ENCODE results near the gene CSAD.
"Not testable (repeated sequence)": the region's sequence is repeated elsewhere in the genome, so short reads cannot be mapped to it uniquely, and the experiment has no call there.

The CSAD gene

GRCh38 chr12:53210843-53211242 lies 30.1 kb upstream of the CSAD start:
- ChIA-PET POLR2A (interaction anchor here (1.0 to 1.4 kb wide), 6 partner anchors 12 to 111 kb away, joined by 3 to 5 read pairs (median 3); partner anchors contain the start of genes AAAS, CSAD and ZNF740), CTCF (interaction anchor here (1.0 to 5.0 kb wide), 9 partner anchors 31 to 111 kb away, joined by 3 to 70 read pairs (median 6); partner anchors contain the start of genes AAAS, ESPL1 and PFDN5)
- TF ChIP-seq PKNOX1 (IDR thresholded peaks at IDR 0.05) (no peak), ELF4 (IDR thresholded peaks at IDR 0.05) (no peak), ZNF384 (IDR thresholded peaks at IDR 0.05) (no peak), LEF1 (IDR thresholded peaks at IDR 0.05; ENCODE audit: borderline replicate concordance) (no peak), ARNT (IDR thresholded peaks at IDR 0.05) (no peak), SUZ12 (IDR thresholded peaks at IDR 0.05) (no peak), SP1 (IDR thresholded peaks at IDR 0.05) (no peak), HDGF (IDR thresholded peaks at IDR 0.05; ENCODE audit: borderline replicate concordance) (no peak), L3MBTL2 (conservative IDR thresholded peaks at IDR 0.05) (no peak), FOXM1 (IDR thresholded peaks at IDR 0.05; ENCODE audit: borderline replicate concordance) (no peak), BHLHE40 (IDR thresholded peaks at IDR 0.05; ENCODE audit: borderline replicate concordance) (no peak), NFRKB (IDR thresholded peaks at IDR 0.05) (no peak)
- DNase-seq (ENCODE audit: extremely low spot score), result no peak

DNA sequence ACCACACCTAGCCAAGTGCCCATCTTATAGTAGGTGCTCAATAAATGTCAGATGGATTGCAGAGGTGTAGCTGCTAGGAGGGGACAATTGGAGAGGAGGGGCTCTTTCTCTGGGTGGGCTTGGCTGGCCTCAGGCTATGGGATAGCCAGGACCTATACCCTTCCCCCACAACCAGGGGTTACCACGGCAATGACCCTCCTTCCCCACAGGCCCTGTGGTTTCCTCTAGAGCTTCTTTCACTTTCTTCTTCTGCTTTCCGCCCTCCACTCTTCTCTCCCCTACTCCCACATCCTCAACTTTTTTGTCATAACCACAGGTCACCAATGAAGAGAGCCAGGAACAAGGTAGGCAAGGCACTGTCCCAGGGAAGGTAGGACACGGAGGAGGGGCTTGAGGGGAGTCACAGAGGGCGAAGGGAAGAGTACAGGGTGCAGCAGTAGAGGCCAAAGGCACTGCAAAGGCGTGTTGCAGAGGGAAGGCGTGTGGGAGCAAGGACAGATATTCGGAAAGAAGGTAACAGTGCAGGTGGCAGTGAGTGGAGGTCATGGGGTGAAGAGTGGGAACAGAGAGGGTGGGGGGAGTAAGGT lies 28.2 kb upstream of the CSAD start:
- TF ChIP-seq SUZ12 (IDR thresholded peaks at IDR 0.05) (no peak), ELF4 (IDR thresholded peaks at IDR 0.05) (no peak), SP1 (IDR thresholded peaks at IDR 0.05) (no peak)
- DNase-seq (ENCODE audit: extremely low spot score), result no peak
- CTCF ChIA-PET, result no interaction called here
- POLR2A ChIA-PET, result interaction anchor here (0.7 to 1.5 kb wide), 2 partner anchors 22 to 29 kb away, joined by 3 to 4 read pairs; partner anchors contain the start of genes CSAD and ZNF740

- ChIA-PET CTCF (no interaction called here), POLR2A (interaction anchor here (0.7 to 1.5 kb wide), 2 partner anchors 21 to 28 kb away, joined by 3 to 4 read pairs; partner anchors contain the start of genes CSAD and ZNF740)
- no peak for DNase-seq (ENCODE audit: extremely low spot score)
- TF ChIP-seq FOXA1 (IDR thresholded peaks at IDR 0.05) (no peak), SP1 (IDR thresholded peaks at IDR 0.05) (no peak), LEF1 (IDR thresholded peaks at IDR 0.05; ENCODE audit: borderline replicate concordance) (no peak), BHLHE40 (IDR thresholded peaks at IDR 0.05; ENCODE audit: borderline replicate concordance) (no peak), CTBP1 (IDR thresholded peaks at IDR 0.05; ENCODE audit: borderline replicate concordance) (no peak), HDGF (IDR thresholded peaks at IDR 0.05; ENCODE audit: borderline replicate concordance) (no peak), FOXM1 (IDR thresholded peaks at IDR 0.05; ENCODE audit: borderline replicate concordance) (no peak), ZNF384 (IDR thresholded peaks at IDR 0.05) (no peak)
These were observed 27.7 kb upstream of the CSAD start for GRCh38 chr12:53208435-53208834.

DNA sequence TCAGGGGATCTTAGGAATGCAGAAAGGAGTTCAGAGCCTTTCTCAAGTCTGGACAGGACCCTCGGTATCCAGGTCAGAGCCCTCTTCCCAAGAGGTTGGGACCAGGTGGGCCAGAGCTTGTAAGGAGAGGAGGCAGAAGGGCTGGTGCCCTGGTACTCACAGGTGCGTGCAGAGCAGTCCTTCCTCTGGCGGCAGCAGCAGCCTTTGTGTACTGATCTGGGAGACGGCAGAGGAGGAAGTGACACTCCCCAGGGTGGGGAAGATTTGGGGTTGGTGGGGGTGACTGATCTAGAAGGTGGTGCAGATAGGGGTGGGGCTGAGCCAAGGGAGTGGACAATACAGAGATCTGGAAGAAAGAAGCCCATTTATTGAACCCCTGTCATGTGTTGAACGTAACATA lies 26.3 kb upstream of the CSAD start, which contains the start of gene ITGB7:
Gene ITGB7 (minus strand): TSS at position 210 of the 400 bp plus-strand sequence. CDS start 6,808 bp downstream, outside the sequence.
- CTCF ChIA-PET, result no interaction called here
- DNase-seq (ENCODE audit: extremely low spot score), result no peak
- POLR2A ChIA-PET, result no interaction called here
- no peak for TF ChIP-seq SUZ12 (IDR thresholded peaks at IDR 0.05)
- TF ChIP-seq LEF1 (IDR thresholded peaks at IDR 0.05; ENCODE audit: borderline replicate concordance), result no peak
- no peak for TF ChIP-seq FOXA1 (IDR thresholded peaks at IDR 0.05)

GRCh38 chr12:53205747-53206419 lies 25.2 kb upstream of the CSAD start:
- ChIA-PET CTCF (interaction anchor here (0.5 to 0.9 kb wide), 2 partner anchors 11 to 551 kb away, joined by 3 read pairs; no protein-coding TSS in a partner anchor), POLR2A (interaction anchor here (0.6 kb wide), 1 partner anchor 26 kb away, joined by 3 read pairs; the partner anchor contains the start of gene ZNF740)
- DNase-seq (ENCODE audit: extremely low spot score), result no peak
- TF ChIP-seq LEF1 (IDR thresholded peaks at IDR 0.05; ENCODE audit: borderline replicate concordance) (no peak), ELF4 (IDR thresholded peaks at IDR 0.05) (no peak)

- ChIA-PET POLR2A (no interaction called here), CTCF (no interaction called here)
- no peak for DNase-seq (ENCODE audit: extremely low spot score)
- TF ChIP-seq L3MBTL2 (conservative IDR thresholded peaks at IDR 0.05) (no peak), TARDBP (IDR thresholded peaks at IDR 0.05) (no peak), ZNF384 (IDR thresholded peaks at IDR 0.05) (no peak), BHLHE40 (IDR thresholded peaks at IDR 0.05; ENCODE audit: borderline replicate concordance) (no peak), ELF4 (IDR thresholded peaks at IDR 0.05) (no peak), NFRKB (IDR thresholded peaks at IDR 0.05) (no peak), HDGF (IDR thresholded peaks at IDR 0.05; ENCODE audit: borderline replicate concordance) (no peak), CTBP1 (IDR thresholded peaks at IDR 0.05; ENCODE audit: borderline replicate concordance) (no peak), FOXA1 (IDR thresholded peaks at IDR 0.05) (no peak), PKNOX1 (IDR thresholded peaks at IDR 0.05) (no peak), FOXK2 (IDR thresholded peaks at IDR 0.05) (no peak), LEF1 (IDR thresholded peaks at IDR 0.05; ENCODE audit: borderline replicate concordance) (no peak), SP1 (IDR thresholded peaks at IDR 0.05) (no peak), ARNT (IDR thresholded peaks at IDR 0.05) (no peak), SUZ12 (IDR thresholded peaks at IDR 0.05) (no peak), FOXM1 (IDR thresholded peaks at IDR 0.05; ENCODE audit: borderline replicate concordance) (no peak)
These were observed 23.6 kb upstream of the CSAD start for GRCh38 chr12:53204351-53204750.

- POLR2A ChIA-PET; DNase-seq (ENCODE audit: extremely low spot score): not testable (repeated sequence)
- CTCF ChIA-PET, result interaction anchor here (1.2 kb wide), 1 partner anchor 9 kb away, joined by 3 read pairs; no protein-coding TSS in a partner anchor
These were observed 21.6 kb upstream of the CSAD start for GRCh38 chr12:53202316-53202715.

All from HEK293T (cell line).